ENCODE results near the gene FHAD1. TPM values are rescaled to one million over a fixed set of nuclear protein-coding genes. Genes with fewer than 3 reads are reported as not detected.
A peak's percentile ranks its signal among the peaks of the same experiment; 100 is the strongest.

The FHAD1 gene
- total and polyA plus RNA-seq, 2 of the 13 experiments (the other 11 are each of a cell fraction or from before 2014, with no cell fraction given) = not detected

DNA sequence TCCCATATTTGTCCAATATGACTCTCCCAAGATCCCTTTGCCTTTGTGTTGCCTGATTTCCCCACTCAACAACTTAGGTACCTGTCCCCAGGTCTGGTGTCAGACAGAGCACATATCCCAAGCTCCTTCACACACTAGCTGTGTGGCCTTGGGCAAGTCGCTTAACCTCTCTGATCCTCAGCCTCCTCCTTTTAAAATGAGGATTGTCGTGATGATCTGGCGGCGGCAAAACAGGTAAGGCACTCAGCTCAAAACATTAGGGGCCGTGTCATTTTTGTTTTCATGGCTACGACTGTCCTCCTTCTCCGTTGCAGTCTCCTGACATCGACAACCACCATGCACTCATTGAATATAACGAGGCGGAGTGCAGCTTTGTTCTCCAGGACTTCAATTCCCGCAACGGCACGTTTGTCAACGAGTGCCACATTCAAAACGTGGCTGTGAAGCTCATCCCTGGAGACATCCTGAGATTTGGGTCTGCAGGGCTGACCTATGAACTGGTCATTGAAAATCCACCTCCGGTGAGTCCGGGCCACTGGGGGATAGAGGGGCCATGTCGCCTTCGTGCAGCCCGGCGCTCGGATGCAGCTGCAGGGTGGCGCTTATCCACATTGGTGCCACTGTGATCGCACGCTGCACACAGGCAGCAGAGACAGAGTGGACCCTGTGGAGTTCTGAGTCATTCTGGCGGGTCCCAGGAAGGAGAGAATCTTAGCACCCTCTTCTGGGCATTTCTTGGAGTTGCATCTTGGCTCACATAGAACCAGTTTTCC lies 25.2 kb downstream of the FHAD1 start (continued):
- TF ChIP-seq, protein P1, sequence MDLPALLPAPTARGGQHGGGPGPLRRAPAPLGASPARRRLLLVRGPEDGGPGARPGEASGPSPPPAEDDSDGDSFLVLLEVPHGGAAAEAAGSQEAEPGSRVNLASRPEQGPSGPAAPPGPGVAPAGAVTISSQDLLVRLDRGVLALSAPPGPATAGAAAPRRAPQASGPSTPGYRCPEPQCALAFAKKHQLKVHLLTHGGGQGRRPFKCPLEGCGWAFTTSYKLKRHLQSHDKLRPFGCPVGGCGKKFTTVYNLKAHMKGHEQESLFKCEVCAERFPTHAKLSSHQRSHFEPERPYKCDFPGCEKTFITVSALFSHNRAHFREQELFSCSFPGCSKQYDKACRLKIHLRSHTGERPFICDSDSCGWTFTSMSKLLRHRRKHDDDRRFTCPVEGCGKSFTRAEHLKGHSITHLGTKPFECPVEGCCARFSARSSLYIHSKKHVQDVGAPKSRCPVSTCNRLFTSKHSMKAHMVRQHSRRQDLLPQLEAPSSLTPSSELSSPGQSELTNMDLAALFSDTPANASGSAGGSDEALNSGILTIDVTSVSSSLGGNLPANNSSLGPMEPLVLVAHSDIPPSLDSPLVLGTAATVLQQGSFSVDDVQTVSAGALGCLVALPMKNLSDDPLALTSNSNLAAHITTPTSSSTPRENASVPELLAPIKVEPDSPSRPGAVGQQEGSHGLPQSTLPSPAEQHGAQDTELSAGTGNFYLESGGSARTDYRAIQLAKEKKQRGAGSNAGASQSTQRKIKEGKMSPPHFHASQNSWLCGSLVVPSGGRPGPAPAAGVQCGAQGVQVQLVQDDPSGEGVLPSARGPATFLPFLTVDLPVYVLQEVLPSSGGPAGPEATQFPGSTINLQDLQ (CRISPR knock-in tag; IDR thresholded peaks at IDR 0.05) = no peak
- TF ChIP-seq SMAD3 (CRISPR knock-in tag; IDR thresholded peaks at IDR 0.05) (peak; percentile 69; the same call in 1 of the 2 replicates), PRPF4 (IDR thresholded peaks at IDR 0.05; ENCODE audit: low read depth, low read length, poor library complexity, severe bottlenecking) (no peak), ZNF224 (CRISPR knock-in tag; IDR thresholded peaks at IDR 0.05) (no peak), ZNF557 (CRISPR knock-in tag; IDR thresholded peaks at IDR 0.05) (no peak), YEATS2 (CRISPR knock-in tag; IDR thresholded peaks at IDR 0.05; ENCODE audit: borderline replicate concordance) (no peak), FOXA1 (IDR thresholded peaks at IDR 0.05) (no peak), FOXA1 (CRISPR knock-in tag; IDR thresholded peaks at IDR 0.05) (no peak)
- TF ChIP-seq, protein P2, sequence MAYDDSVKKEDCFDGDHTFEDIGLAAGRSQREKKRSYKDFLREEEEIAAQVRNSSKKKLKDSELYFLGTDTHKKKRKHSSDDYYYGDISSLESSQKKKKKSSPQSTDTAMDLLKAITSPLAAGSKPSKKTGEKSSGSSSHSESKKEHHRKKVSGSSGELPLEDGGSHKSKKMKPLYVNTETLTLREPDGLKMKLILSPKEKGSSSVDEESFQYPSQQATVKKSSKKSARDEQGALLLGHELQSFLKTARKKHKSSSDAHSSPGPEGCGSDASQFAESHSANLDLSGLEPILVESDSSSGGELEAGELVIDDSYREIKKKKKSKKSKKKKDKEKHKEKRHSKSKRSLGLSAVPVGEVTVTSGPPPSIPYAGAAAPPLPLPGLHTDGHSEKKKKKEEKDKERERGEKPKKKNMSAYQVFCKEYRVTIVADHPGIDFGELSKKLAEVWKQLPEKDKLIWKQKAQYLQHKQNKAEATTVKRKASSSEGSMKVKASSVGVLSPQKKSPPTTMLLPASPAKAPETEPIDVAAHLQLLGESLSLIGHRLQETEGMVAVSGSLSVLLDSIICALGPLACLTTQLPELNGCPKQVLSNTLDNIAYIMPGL (CRISPR knock-in tag; IDR thresholded peaks at IDR 0.05; ENCODE audit: borderline replicate concordance in 1 of 2, low read depth in 1 of 2) = peak; percentile 46 to 66; a peak in 1 of 4 replicates
- TF ChIP-seq, protein P3, sequence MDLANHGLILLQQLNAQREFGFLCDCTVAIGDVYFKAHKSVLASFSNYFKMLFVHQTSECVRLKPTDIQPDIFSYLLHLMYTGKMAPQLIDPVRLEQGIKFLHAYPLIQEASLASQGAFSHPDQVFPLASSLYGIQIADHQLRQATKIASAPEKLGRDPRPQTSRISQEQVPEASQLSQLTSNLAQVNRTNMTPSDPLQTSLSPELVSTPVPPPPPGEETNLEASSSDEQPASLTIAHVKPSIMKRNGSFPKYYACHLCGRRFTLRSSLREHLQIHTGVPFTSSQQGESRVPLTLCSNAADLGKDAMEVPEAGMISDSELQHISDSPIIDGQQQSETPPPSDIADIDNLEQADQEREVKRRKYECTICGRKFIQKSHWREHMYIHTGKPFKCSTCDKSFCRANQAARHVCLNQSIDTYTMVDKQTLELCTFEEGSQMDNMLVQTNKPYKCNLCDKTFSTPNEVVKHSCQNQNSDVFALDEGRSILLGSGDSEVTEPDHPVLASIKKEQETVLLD (CRISPR knock-in tag; IDR thresholded peaks at IDR 0.05; ENCODE audit: low read depth) = no peak
- TF ChIP-seq, protein P4, sequence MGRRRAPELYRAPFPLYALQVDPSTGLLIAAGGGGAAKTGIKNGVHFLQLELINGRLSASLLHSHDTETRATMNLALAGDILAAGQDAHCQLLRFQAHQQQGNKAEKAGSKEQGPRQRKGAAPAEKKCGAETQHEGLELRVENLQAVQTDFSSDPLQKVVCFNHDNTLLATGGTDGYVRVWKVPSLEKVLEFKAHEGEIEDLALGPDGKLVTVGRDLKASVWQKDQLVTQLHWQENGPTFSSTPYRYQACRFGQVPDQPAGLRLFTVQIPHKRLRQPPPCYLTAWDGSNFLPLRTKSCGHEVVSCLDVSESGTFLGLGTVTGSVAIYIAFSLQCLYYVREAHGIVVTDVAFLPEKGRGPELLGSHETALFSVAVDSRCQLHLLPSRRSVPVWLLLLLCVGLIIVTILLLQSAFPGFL (CRISPR knock-in tag; IDR thresholded peaks at IDR 0.05) = no peak
- TF ChIP-seq, protein P5, sequence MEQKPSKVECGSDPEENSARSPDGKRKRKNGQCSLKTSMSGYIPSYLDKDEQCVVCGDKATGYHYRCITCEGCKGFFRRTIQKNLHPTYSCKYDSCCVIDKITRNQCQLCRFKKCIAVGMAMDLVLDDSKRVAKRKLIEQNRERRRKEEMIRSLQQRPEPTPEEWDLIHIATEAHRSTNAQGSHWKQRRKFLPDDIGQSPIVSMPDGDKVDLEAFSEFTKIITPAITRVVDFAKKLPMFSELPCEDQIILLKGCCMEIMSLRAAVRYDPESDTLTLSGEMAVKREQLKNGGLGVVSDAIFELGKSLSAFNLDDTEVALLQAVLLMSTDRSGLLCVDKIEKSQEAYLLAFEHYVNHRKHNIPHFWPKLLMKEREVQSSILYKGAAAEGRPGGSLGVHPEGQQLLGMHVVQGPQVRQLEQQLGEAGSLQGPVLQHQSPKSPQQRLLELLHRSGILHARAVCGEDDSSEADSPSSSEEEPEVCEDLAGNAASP (CRISPR knock-in tag; IDR thresholded peaks at IDR 0.05; ENCODE audit: borderline replicate concordance) = peak; percentile 79

Data from HepG2 (cell line).